SK-N-SH (cell line): ENCODE measurements around the gene PPHLN1.

Experiments used
- CHD2 ChIP-seq: fragments of 150-350 bp; IDR thresholded peaks from 2 replicates; pipeline ENCODE4 v1.6.1; 2018; ENCODE audit warnings: low read length; ENCODE audit not compliant: partially characterized antibody
- CTCF ChIP-seq: fragments of 200-600 bp; sonication (generic); IDR thresholded peaks from 2 replicates; pipeline ENCODE4 v1.6.1; 2017; ENCODE audit warnings: antibody characterized with exemption, mild to moderate bottlenecking, moderate library complexity
- EP300 ChIP-seq, 2 experiments: IDR thresholded peaks; 2 replicates each; pipeline versions ENCODE4 v1.4.0 to v1.6.1; 2012; ENCODE audit warnings: borderline replicate concordance in 1 of 2, low read depth in 1 of 2, low read length in 1 of 2
- EZH2phosphoT487 ChIP-seq: fragments of 200-600 bp; sonication (generic); IDR thresholded peaks from 2 replicates; pipeline ENCODE4 v1.6.1; 2017; ENCODE audit warnings: low read depth, mixed run types, mild to moderate bottlenecking, antibody characterized with exemption, moderate library complexity, borderline replicate concordance
- FOSL2 ChIP-seq: IDR thresholded peaks from 2 replicates; pipeline ENCODE4 v1.4.0; 2012; ENCODE audit warnings: low read depth, mild to moderate bottlenecking, moderate library complexity, borderline replicate concordance
- FOXM1 ChIP-seq: IDR thresholded peaks from 2 replicates; pipeline ENCODE4 v1.4.0; 2012; ENCODE audit warnings: low read depth, mild to moderate bottlenecking
- GATA2 ChIP-seq: sonication (generic); formaldehyde crosslinking; IDR thresholded peaks from 2 replicates; pipeline ENCODE4 v1.5.0; 2020; ENCODE audit warnings: mild to moderate bottlenecking, missing genetic modification reagents
- MAX ChIP-seq: IDR thresholded peaks from 2 replicates; pipeline ENCODE4 v1.4.0; 2012; ENCODE audit warnings: low read depth
- PBX3 ChIP-seq: IDR thresholded peaks from 2 replicates; pipeline ENCODE4; 2012
- POLR2AphosphoS5 ChIP-seq: IDR thresholded peaks from 2 replicates; pipeline ENCODE4 v1.6.1; 2012; ENCODE audit warnings: low read depth, low read length
- RCOR1 ChIP-seq: fragments of 150-350 bp; IDR thresholded peaks from 2 replicates; pipeline ENCODE4 v1.6.1; 2017; ENCODE audit warnings: antibody characterized with exemption, low read length
- REST ChIP-seq: IDR thresholded peaks from 2 replicates; pipeline ENCODE4 v1.6.1; 2012; ENCODE audit warnings: mild to moderate bottlenecking, low read depth, low read length, moderate library complexity
- USF2 ChIP-seq: fragments of 150-350 bp; IDR thresholded peaks from 2 replicates; pipeline ENCODE4 v1.6.1; 2017; ENCODE audit warnings: antibody characterized with exemption, low read length, low read depth, borderline replicate concordance

- no peak for TF ChIP-seq REST
- TF ChIP-seq GATA2 (CRISPR knock-in tag): no peak
- no peak for TF ChIP-seq CTCF
- no peak for TF ChIP-seq EZH2phosphoT487
- TF ChIP-seq MAX: no peak
- TF ChIP-seq USF2: no peak
- no peak for TF ChIP-seq PBX3
- no peak for TF ChIP-seq POLR2AphosphoS5
- no peak for TF ChIP-seq FOXM1
- TF ChIP-seq CHD2: no peak
- no peak for TF ChIP-seq FOSL2
- no peak for TF ChIP-seq RCOR1
- TF ChIP-seq EP300 (IDR thresholded peaks at IDR 0.05; ENCODE audit: borderline replicate concordance in 1 of 2, low read depth in 1 of 2, low read length in 1 of 2): no peak
These were observed 17.6 kb upstream of the PPHLN1 start for GRCh38 chr12:42308390-42308789.
